ENCODE results near the gene KLHDC4. TPM values are rescaled to one million over a fixed set of nuclear protein-coding genes. Genes with fewer than 3 reads are reported as not detected.

Gene KLHDC4
- total and polyA plus RNA-seq, 2 experiments from 2014 or later = 23.0 to 41.1 TPM

- TF ChIP-seq ZNF462 (CRISPR knock-in tag; IDR thresholded peaks at IDR 0.05) (no peak), POLR2AphosphoS5 (IDR thresholded peaks at IDR 0.05; ENCODE audit: low read depth) (no peak), EZH2 (IDR thresholded peaks at IDR 0.05; ENCODE audit: low read depth, unreplicated experiment) (no peak), CREB1 (CRISPR knock-in tag; IDR thresholded peaks at IDR 0.05; ENCODE audit: low read depth) (no peak), JUNB (IDR thresholded peaks at IDR 0.05; ENCODE audit: unreplicated experiment) (no peak)
Observed at GRCh38 chr16:87808108-87808507, 42.3 kb upstream of the KLHDC4 start (continued).

- Histone ChIP-seq H3K27me3 (ENCODE audit: insufficient read depth) (no peaks in the 10 kb centered on the region), H3K36me3 (ENCODE audit: insufficient read depth) (no peaks in the 10 kb centered on the region), H2AFZ (peak overlapping the region; percentile 96), H3K9me2 (ENCODE audit: insufficient read depth) (no peaks in the 10 kb centered on the region), H3K4me1 (ENCODE audit: insufficient read depth) (peaks cover 8% of the 10 kb centered on the region; the same call in 1 of the 2 replicates), H4K20me1 (replicated peaks; ENCODE audit: insufficient read depth) (no peaks in the 10 kb centered on the region), H3F3A (replicated peaks; ENCODE audit: low read depth) (no peaks in the 10 kb centered on the region), H3K4me2 (peak overlapping the region; percentile 14; the same call in 1 of the 2 replicates), H3K27ac (ENCODE audit: low read depth) (no peak overlapping the region), H3K79me2 (replicated peaks; ENCODE audit: insufficient read depth) (no peaks in the 10 kb centered on the region), H3K4me3 (no peak overlapping the region)
- DNase-seq (ENCODE audit: low spot score) = no peak
- peak overlapping the region; percentile 5; the same call in 1 of the 3 replicates for H3K4me3 Mint-ChIP-seq
- H3K9me3 Mint-ChIP-seq = peaks cover 5% of the 10 kb centered on the region; the same call in 2 of the 3 replicates
- peaks cover 7% of the 10 kb centered on the region for H3K27me3 Mint-ChIP-seq (ENCODE audit: insufficient read depth, low read depth, poor library complexity)
- peak; percentile 45 for ATAC-seq
- peaks cover 12% of the 10 kb centered on the region for H3K4me1 Mint-ChIP-seq
- H3K36me3 Mint-ChIP-seq (ENCODE audit: low read depth) = no peaks in the 10 kb centered on the region
- H3K27ac Mint-ChIP-seq = no peak overlapping the region
- TF ChIP-seq POLR2AphosphoS5 (IDR thresholded peaks at IDR 0.05; ENCODE audit: low read depth) (no peak), ZNF114 (CRISPR knock-in tag; IDR thresholded peaks at IDR 0.05) (no peak), STAT1 (IDR thresholded peaks at IDR 0.05; ENCODE audit: unreplicated experiment) (no peak), CTCF (conservative IDR thresholded peaks at IDR 0.05; ENCODE audit: low read depth in 2 of 2) (no peak)
Observed at GRCh38 chr16:87806641-87807546, 41.1 kb upstream of the KLHDC4 start.

Measured in GM23338 (cell line).